Measurements from ENCODE around the gene EPHB1.

Gene EPHB1

DNA sequence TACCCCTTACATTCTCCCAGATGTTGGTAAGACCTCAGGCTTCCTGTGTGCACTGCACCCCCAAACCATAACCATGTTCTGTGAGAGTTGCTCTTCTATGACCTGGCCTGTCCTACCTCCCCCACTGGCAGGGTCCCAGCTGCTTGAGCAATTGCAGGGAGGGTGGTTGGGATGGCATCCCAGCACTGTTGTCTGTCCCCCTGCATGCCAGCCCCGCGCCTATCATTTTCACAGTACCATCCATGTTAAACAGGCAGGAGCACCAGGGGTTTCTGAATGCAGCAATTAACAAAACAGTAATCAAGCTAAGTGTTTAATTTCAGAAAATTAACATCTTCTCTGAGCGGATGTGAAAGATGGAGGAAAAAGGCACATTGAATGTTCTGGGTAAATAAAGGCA, 345.5 kb downstream of the EPHB1 start:
- H3K4me3 ChIP-seq (ENCODE audit: low read depth, low read length): no peak overlapping the region
- TF ChIP-seq, protein P1, sequence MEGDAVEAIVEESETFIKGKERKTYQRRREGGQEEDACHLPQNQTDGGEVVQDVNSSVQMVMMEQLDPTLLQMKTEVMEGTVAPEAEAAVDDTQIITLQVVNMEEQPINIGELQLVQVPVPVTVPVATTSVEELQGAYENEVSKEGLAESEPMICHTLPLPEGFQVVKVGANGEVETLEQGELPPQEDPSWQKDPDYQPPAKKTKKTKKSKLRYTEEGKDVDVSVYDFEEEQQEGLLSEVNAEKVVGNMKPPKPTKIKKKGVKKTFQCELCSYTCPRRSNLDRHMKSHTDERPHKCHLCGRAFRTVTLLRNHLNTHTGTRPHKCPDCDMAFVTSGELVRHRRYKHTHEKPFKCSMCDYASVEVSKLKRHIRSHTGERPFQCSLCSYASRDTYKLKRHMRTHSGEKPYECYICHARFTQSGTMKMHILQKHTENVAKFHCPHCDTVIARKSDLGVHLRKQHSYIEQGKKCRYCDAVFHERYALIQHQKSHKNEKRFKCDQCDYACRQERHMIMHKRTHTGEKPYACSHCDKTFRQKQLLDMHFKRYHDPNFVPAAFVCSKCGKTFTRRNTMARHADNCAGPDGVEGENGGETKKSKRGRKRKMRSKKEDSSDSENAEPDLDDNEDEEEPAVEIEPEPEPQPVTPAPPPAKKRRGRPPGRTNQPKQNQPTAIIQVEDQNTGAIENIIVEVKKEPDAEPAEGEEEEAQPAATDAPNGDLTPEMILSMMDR (IDR thresholded peaks at IDR 0.05; ENCODE audit: low read depth, low read length): no peak
- in situ Hi-C loops (cut with HindIII; ENCODE audit: low sequenced_read_pairs): no loop called here
- no peak for DNase-seq (ENCODE audit: low read depth, low spot score)

GRCh38 chr3:135141160-135141559, 346.1 kb downstream of the EPHB1 start:
- TF ChIP-seq, protein P1 (IDR thresholded peaks at IDR 0.05; ENCODE audit: low read depth, low read length): no peak
- H3K4me3 ChIP-seq (ENCODE audit: low read depth, low read length): no peak overlapping the region
- DNase-seq (ENCODE audit: low read depth, low spot score): no peak
- in situ Hi-C loops (cut with HindIII; ENCODE audit: low sequenced_read_pairs): no loop called here

GRCh38 chr3:135141672-135142071, 346.6 kb downstream of the EPHB1 start:
- TF ChIP-seq, protein P1 (IDR thresholded peaks at IDR 0.05; ENCODE audit: low read depth, low read length): no peak
- in situ Hi-C loops (cut with HindIII; ENCODE audit: low sequenced_read_pairs): no loop called here
- no peak overlapping the region for H3K4me3 ChIP-seq (ENCODE audit: low read depth, low read length)
- DNase-seq (ENCODE audit: low read depth, low spot score): no peak

DNA sequence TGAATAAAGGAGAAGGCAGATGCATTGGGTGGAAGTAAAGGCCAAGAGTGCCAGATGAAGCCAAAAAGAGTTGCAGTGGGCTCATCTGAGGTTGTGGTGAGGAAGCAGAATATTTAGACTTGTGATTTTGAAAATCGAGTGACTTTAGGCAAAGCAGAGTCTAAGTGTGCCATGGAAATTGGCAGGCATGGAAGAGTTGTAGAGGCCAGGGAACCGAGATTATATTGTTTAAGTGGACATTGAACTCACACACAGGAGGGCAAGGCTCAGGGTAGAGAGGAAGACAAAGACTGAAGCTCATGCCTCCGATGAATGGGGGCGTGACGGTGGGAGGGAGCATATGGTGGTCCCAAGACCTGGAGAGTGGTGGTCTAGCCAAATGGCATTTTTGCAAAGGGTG, 347.5 kb downstream of the EPHB1 start:
- DNase-seq (ENCODE audit: low read depth, low spot score): no peak
- TF ChIP-seq, protein P1 (IDR thresholded peaks at IDR 0.05; ENCODE audit: low read depth, low read length): no peak
- in situ Hi-C loops (cut with HindIII; ENCODE audit: low sequenced_read_pairs): no loop called here
- H3K4me3 ChIP-seq (ENCODE audit: low read depth, low read length): no peak overlapping the region

DNA sequence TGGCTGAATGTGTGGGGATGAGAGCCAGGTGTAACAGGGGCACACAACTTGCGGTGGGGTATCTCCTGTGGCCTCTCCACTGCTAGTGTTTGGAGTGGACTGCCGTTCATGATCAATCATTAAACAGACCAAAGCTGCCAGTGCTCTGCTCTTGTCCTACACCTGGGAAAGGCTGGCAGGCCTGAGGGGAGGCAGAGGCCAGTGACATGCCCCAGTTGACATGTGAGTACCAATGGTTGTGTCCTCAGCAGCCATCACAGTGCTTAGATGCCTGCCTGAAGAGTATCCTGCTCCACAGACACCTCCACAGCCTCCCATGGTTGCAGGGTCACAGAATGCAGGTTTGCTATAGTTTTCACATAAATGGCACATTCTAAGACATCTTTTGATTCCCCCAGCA, 348.4 kb downstream of the EPHB1 start:
- in situ Hi-C loops (cut with HindIII; ENCODE audit: low sequenced_read_pairs): no loop called here

DNA sequence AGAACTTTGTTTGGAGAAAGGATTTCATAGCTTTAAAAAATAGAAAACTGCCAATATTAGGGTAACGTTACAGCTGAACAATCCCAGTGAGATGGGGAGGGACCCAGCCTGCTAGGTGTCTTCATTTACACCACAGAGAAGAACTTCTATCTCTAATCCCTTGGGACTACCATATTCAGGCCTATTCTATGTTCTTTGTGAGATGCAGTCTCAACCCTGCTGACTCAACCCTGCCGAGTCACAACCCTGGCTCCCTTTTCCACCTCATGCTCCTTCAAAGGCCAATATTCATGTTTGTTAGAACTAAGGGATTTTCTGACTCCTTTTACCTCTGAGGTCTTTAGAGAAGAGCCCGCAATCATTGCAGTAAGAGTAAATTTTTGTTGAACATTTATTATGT, 350.5 kb downstream of the EPHB1 start:
- H3K4me3 ChIP-seq (ENCODE audit: low read depth, low read length): no peak overlapping the region
- DNase-seq (ENCODE audit: low read depth, low spot score): no peak
- TF ChIP-seq, protein P1 (IDR thresholded peaks at IDR 0.05; ENCODE audit: low read depth, low read length): no peak
- in situ Hi-C loops (cut with HindIII; ENCODE audit: low sequenced_read_pairs): no loop called here

More for the DNA sequence above, 348.4 kb downstream of the EPHB1 start:
- H3K4me3 ChIP-seq (ENCODE audit: low read depth, low read length): no peak overlapping the region
- DNase-seq (ENCODE audit: low read depth, low spot score): no peak
- TF ChIP-seq, protein P1 (IDR thresholded peaks at IDR 0.05; ENCODE audit: low read depth, low read length): no peak

GRCh38 chr3:135147657-135148056, 352.6 kb downstream of the EPHB1 start:
- no peak overlapping the region for H3K4me3 ChIP-seq (ENCODE audit: low read depth, low read length)
- DNase-seq (ENCODE audit: low read depth, low spot score): no peak
- TF ChIP-seq, protein P1 (IDR thresholded peaks at IDR 0.05; ENCODE audit: low read depth, low read length): no peak
- in situ Hi-C loops (cut with HindIII; ENCODE audit: low sequenced_read_pairs): no loop called here

All from astrocyte of the spinal cord (primary cell).